NCI-H187 (cell line): ENCODE results near the gene BOLA1.
"Not testable (repeated sequence)": the region's sequence is repeated elsewhere in the genome, so short reads cannot be mapped to it uniquely, and the experiment has no call there.

Experiments
- DNase-seq, 2 experiments: peaks; one replicate each; lab custom pipeline; 2025; lab: John Stamatoyannopoulos, UW

The BOLA1 gene

GRCh38 chr1:149931212-149931790 lies 31.9 kb downstream of the BOLA1 start:
- no peak for DNase-seq

GRCh38 chr1:149932474-149932873 lies 33.1 kb downstream of the BOLA1 start:
- DNase-seq = no peak

- DNase-seq = no peak
These were observed 33.8 kb downstream of the BOLA1 start for GRCh38 chr1:149933208-149933607.

- no peak for DNase-seq
These were observed 35.0 kb downstream of the BOLA1 start for GRCh38 chr1:149934356-149934755.

GRCh38 chr1:149936170-149936991 lies 37.0 kb downstream of the BOLA1 start, which contains the start of gene MTMR11:
MTMR11 (minus strand) TSS chr1:149936879; CDS start chr1:149936647, 232 bp downstream.
- no peak for DNase-seq

GRCh38 chr1:149936992-149937705 lies 37.8 kb downstream of the BOLA1 start:
- peak; percentile 74 to 85 for DNase-seq

- DNase-seq = no peak
These were observed 38.4 kb downstream of the BOLA1 start for GRCh38 chr1:149937759-149938158.

GRCh38 chr1:149938668-149939003 lies 39.3 kb downstream of the BOLA1 start:
- DNase-seq = not testable (repeated sequence)

- DNase-seq = no peak
These were observed 41.1 kb downstream of the BOLA1 start for GRCh38 chr1:149940427-149940826.

GRCh38 chr1:149942207-149942606 lies 42.8 kb downstream of the BOLA1 start:
- no peak for DNase-seq

- no peak for DNase-seq
These were observed 43.5 kb downstream of the BOLA1 start for GRCh38 chr1:149942885-149943284.

- no peak for DNase-seq
These were observed 45.8 kb downstream of the BOLA1 start for GRCh38 chr1:149945206-149945605.

GRCh38 chr1:149949911-149950310 lies 50.5 kb downstream of the BOLA1 start:
- DNase-seq = no peak
